ENCODE data around the gene TSPAN9.

The TSPAN9 gene

GRCh38 chr12:3122841-3123678, 45.9 kb downstream of the TSPAN9 start:
- DNase-seq = no peak

DNA sequence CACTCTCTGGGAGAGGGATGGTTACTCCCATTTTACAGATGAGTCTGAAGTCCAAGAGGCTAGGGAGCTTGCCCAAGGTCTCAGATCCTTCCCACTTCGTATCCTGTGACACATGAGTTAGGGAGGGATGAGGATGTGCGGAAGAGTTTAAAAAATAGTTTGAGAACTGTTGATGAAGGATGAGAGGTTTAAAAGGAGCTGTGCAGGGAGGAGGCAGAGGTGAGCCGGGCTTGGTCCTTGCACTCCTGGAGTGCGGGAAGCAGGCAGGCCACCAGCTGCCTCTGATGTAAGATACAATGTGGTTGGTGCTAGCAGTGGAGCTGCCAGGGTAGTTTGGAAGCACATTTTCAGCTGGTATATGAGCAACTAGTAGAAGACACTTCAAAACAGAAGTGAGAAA, 46.5 kb downstream of the TSPAN9 start:
- DNase-seq = no peak

DNA sequence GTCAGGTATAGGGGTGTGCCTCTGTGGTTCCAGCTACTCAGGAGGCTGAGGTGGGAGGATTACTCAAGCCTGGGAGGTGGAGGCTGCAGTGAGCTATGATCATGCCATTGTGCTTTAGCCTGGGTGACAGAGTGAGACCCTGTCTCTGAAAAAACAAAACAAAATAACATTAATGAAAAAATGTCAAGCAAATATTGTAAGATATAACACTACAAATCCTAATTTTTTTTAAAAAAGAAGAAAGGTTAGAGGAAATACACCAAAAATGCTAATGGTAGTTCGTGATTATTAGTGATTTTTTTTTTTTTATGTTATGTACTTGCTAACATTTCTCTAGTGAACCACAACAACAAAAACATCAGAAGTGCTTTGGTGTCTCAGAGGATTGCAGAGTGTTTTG, 47.7 kb downstream of the TSPAN9 start:
- DNase-seq = no peak

GRCh38 chr12:3125674-3126073, 48.5 kb downstream of the TSPAN9 start:
- DNase-seq = peak in 15 of 56 donors; percentile 4 to 61 (median 17)

- DNase-seq = no peak
These were observed 50.7 kb downstream of the TSPAN9 start for GRCh38 chr12:3127832-3128231.

DNA sequence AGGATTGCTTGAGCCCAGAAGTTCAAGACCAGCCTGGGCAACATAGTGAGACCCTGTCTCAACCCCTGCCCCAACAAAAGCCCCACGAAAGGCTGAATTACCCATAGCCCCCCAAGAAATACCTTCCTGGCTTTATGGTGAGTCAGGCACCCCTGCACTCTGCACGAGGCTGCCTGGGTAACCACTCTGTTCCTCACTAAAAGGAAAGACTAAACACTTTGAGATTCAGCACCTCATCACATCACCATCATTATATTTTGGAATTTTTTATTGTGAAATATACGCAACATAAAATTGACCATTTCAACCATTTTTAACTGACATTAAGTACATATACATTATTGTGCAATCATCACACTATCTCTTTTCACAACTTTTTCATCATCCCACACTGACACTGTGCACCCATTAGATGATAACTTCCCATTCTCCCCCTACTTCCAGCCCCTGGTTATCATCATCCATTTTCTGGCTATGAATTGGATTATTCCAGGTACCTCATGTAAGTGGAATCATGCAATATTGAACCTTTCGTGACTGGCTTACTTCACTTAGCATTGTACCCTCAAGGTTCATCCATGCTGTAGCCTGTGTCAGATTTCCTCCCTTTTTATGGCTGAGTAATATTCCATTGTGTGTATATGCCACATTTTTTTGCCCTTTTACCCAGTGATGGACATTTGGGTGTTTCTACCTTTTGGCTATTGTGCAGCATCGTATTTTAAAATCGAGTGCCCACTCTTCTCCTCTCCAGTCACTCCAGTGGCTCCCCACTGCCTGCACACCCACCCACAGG, 51.5 kb downstream of the TSPAN9 start:
- DNase-seq = no peak

GRCh38 chr12:3129301-3130056, 52.3 kb downstream of the TSPAN9 start:
- no peak for DNase-seq

DNA sequence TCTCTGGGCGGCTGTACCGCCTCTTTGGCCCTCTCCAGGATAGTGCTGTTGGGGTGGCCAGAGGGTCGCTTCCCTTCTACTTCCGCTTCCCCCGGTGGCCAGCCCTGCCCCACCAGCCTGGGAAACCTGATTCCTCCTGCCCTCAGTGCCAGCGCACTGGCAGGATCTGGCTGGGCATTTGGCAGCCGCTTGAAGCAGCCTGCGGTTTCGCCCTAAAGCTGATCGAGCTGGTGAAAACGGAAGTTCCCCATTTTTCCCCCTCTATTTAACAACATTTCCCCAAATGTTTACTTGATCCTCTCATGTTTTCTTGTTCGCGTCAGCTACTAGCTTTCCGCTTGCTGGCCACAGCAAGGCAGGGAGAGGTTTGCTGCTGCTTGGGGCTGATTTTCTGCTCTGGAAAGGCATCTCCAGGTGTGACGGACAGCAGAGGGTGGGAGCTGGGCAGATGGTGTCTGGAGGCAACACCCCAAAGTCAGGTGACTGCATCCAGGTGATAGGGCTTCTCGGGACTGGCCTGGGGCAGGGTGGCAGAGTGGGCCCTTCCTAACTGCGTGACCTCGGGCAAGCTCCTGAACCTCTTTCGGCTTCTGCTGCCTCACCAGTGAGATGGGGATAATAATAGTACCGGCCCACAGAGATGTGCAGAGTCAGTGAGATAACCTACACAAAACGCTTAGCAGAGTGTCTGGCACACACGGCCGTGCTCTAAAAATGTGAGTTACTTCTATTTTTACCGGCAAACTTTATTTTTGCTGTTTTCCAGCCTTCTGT, 53.1 kb downstream of the TSPAN9 start:
- DNase-seq = no peak

DNA sequence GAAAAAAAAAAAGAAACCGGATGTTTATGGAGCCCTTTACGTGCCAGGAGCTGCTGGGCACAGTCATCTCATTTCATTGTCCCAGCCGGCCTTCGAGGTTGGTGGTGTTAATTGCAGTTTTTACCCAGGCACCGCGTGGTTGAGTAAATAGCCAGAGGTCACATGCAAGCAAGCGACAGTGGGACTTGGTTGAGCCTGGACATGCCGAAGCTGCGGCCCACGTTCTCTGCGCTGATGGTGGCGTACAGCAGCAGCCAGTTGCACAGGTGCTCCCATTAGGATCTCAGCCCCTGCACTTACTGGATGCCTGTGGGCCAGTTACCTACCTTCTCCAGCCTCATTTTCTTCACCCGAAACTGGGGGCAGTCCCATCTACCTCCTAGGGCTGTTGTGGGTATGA, 54.0 kb downstream of the TSPAN9 start:
- no peak for DNase-seq

GRCh38 chr12:3132636-3133404, 55.6 kb downstream of the TSPAN9 start:
- DNase-seq = no peak

DNA sequence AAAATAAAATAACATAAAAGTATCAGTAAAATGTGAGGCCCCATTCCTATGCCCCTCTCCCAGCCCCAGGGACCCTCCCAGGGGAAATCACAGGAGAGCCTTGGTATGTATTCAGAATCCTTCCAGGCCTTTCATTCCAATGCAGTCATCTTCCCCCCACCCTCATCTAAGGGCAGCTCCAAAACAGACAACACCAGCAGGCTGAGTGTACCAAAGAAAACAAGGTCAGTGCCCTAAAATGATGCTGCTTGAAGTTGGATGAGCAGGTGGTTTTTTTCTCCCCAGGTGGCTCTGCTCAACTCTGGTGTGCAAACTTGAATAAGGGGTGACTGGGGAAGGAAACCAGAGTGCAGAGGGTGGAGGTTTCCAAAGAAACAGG, 56.2 kb downstream of the TSPAN9 start:
- DNase-seq = no peak

GRCh38 chr12:3134126-3134525, 56.9 kb downstream of the TSPAN9 start:
- no peak for DNase-seq

DNA sequence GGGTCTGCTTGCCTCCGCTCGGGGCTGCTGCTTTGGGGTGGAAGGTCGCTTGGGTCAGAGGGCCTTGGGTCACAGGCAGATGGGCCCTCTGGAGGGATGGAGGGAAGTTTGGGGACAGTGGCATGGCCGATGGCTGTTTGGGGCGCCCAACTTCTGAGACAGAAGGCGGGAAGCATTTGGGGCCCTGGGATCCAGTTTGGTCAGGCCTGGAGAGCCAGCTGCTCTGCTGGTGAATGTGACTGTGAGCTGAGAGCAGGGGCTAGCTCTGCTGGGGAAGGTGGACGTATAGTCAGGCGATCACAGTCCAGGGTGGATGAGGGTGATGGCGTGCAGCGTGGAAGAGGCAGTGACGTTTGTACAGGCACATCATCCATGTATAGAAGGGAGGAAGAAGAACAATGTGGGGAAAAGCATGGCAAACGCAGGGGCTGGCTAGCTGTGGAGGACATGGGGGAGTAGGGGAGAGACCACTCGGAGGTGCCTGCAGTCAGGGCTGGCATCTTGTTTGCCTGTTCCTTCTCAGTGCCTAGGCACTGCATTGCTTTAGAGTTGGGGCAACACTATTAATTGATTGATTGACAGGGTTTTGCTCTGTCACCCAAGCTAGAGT, 57.5 kb downstream of the TSPAN9 start:
- no peak for DNase-seq

- peak in 30 of 56 donors; percentile 3 to 57 (median 19) for DNase-seq
These were observed 58.6 kb downstream of the TSPAN9 start for GRCh38 chr12:3135522-3136461.

- no peak for DNase-seq
These were observed 59.6 kb downstream of the TSPAN9 start for GRCh38 chr12:3136641-3137267.

- no peak for DNase-seq
These were observed 60.1 kb downstream of the TSPAN9 start for GRCh38 chr12:3137268-3137781.

- DNase-seq = no peak
These were observed 60.8 kb downstream of the TSPAN9 start for GRCh38 chr12:3137814-3138445.
